A549 treated with AZD2906 at 1 μM for 4 hours (cell line): ENCODE measurements around the gene MTCP1. TPM values are rescaled to one million over a fixed set of nuclear protein-coding genes. Genes with fewer than 3 reads are reported as not detected.

ENCODE experiments used
- total RNA-seq: library from RNA; stranded (reverse); fragments of 200-300 nt; extraction: Qiagen RNA extraction; gene quantifications from 5 replicates; pipeline ENCODE4 v1.2.3, GENCODE V29; 2022

MTCP1 gene
- 14.5 to 22.0 TPM (median 17.3 TPM) in 5 replicates for total RNA-seq

GRCh38 chrX:155070975-155071693 lies at the start of gene MTCP1, which contains the start of the genes BRCC3 and CMC4:
Gene MTCP1 (minus strand): TSS chrX:155071136. CDS start chrX:155066010, 5,126 bp downstream.
Gene BRCC3 (plus strand): TSS chrX:155071508. CDS start chrX:155071528, 20 bp downstream.
Gene CMC4 (minus strand): TSS chrX:155071136. CDS start chrX:155064023, 7,113 bp downstream.

GRCh38 chrX:155026727-155027508 lies 44.0 kb downstream of the MTCP1 start, which contains the start of gene FUNDC2:
Gene FUNDC2 (plus strand): TSS chrX:155026844. CDS start chrX:155026939, 95 bp downstream.

GRCh38 chrX:155022585-155022984 lies 48.4 kb downstream of the MTCP1 start, which contains the start of gene F8:
Gene F8 (minus strand): TSS chrX:155022723. CDS start chrX:155022552, 171 bp downstream.

Other genes with a start within 250 kb of the MTCP1 start
- gene SMIM9, start 236.5 kb downstream of the MTCP1 start, total RNA-seq, result not detected in 5 replicates
- 57.2 to 105 TPM (median 93.5 TPM) in 5 replicates for gene F8A1, start 184.8 kb downstream of the MTCP1 start, total RNA-seq
- 3.6 to 4.6 TPM (median 4.1 TPM) in 5 replicates for gene F8, start 48.4 kb downstream of the MTCP1 start, total RNA-seq
- gene FUNDC2, start 44.3 kb downstream of the MTCP1 start, total RNA-seq, result 92.3 to 125 TPM (median 119 TPM) in 5 replicates
- gene CMC4, start within 50 bp of the MTCP1 start, total RNA-seq, result 13.7 to 18.2 TPM (median 15.8 TPM) in 5 replicates
- 22.1 to 28.6 TPM (median 25.2 TPM) in 5 replicates for gene BRCC3, start 372 bp upstream of the MTCP1 start, total RNA-seq
- 45.0 to 61.2 TPM (median 47.4 TPM) in 5 replicates for gene VBP1, start 145.3 kb upstream of the MTCP1 start, total RNA-seq
- gene RAB39B, start 193.4 kb upstream of the MTCP1 start, total RNA-seq, result 0.63 to 0.80 TPM (median 0.75 TPM) in 5 replicates